Measurements from ENCODE around the gene KCTD16. TPM values are rescaled to one million over a fixed set of nuclear protein-coding genes. Genes with fewer than 3 reads are reported as not detected.

Gene KCTD16
- total RNA-seq, 2 donors from 2014 or later = 3.4 to 4.3 TPM

- H3K9me3 ChIP-seq = no peaks in the 10 kb centered on the region
- intact Hi-C loops (cut with DNase I) = no loop called here
- WGBS, 2 donors = 79 to 83% methylated on average over 3 of the region's 3 CpGs
- no peak overlapping the region for H3K4me3 ChIP-seq
- TF ChIP-seq POLR2A (IDR thresholded peaks at IDR 0.05) (no peak), CTCF (IDR thresholded peaks at IDR 0.05) (no peak)
- ATAC-seq (no peak), DNase-seq (no peak)
- H3K27ac ChIP-seq = no peak overlapping the region
- peaks cover 28% of the 10 kb centered on the region for H3K4me1 ChIP-seq
- no peaks in the 10 kb centered on the region for H3K27me3 ChIP-seq
- H3K36me3 ChIP-seq (replicated peaks in 1 of 2; ENCODE audit: insufficient read depth in 1 of 2, low read depth in 2 of 2) = no peaks in the 10 kb centered on the region
Observed at GRCh38 chr5:144304688-144305087, 134.0 kb downstream of the KCTD16 start.

DNA sequence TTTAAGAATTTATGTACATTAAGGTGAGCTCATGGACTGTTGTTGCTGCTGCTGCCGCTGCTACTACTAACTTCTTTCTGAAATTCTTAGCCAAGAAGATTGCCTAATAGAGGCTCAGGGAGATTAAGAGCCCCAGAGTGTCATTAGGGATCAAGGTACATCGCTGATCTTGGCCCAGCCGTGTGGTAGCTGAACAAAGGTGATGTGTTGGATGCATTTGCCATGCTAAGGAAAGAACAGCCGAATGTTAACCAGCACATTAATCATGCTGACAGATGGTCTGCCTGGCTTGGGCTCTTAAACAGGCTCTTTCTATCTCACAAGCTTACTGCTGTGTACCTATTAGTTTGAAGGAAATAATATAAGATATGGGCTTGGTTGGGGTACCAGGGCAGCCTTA lies 137.1 kb downstream of the KCTD16 start:
- no peak overlapping the region for H3K4me3 ChIP-seq
- H3K4me1 ChIP-seq = peaks cover 49% of the 10 kb centered on the region
- TF ChIP-seq POLR2A (IDR thresholded peaks at IDR 0.05) = no peak
- TF ChIP-seq CTCF (IDR thresholded peaks at IDR 0.05) = no peak
- DNase-seq = peak; percentile 32 to 70 (median 57)
- intact Hi-C loops (cut with DNase I) = no loop called here
- no peaks in the 10 kb centered on the region for H3K36me3 ChIP-seq (replicated peaks in 1 of 2; ENCODE audit: insufficient read depth in 1 of 2, low read depth in 2 of 2)
- 3 to 12% methylated on average over 4 of the region's 4 CpGs for WGBS, 2 donors
- peak; percentile 69 for ATAC-seq
- H3K27ac ChIP-seq = peak overlapping the region in 3 of 4 donors; percentile 24 to 50 (median 48)
- no peaks in the 10 kb centered on the region for H3K27me3 ChIP-seq
- no peaks in the 10 kb centered on the region for H3K9me3 ChIP-seq

DNA sequence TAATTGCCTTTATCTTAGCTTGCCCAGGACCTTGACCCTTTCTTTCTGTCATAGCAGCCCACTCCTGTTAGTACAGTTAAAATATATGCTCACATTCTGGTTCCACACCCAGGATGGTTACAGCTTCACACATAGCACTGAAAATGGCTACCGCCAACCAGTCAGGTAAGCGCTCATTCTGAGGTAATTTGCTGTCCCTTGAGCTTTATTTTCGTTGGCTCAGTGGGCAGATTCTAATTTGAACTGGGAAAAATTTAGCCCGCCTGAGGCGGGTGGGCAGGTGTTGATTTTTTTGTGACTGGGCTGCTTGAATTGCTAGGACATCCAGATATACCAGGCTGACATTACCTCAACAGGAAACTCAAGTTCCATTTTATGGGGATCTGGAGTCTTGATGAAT lies 137.5 kb downstream of the KCTD16 start:
- Histone ChIP-seq H3K9me3 (no peaks in the 10 kb centered on the region), H3K27ac (peak overlapping the region in 3 of 4 donors; percentile 24 to 50 (median 48)), H3K4me1 (peaks cover 45% of the 10 kb centered on the region), H3K36me3 (replicated peaks in 1 of 2; ENCODE audit: insufficient read depth in 1 of 2, low read depth in 2 of 2) (no peaks in the 10 kb centered on the region), H3K27me3 (no peaks in the 10 kb centered on the region), H3K4me3 (no peak overlapping the region)
- 73 to 74% methylated on average over 5 of the region's 5 CpGs for WGBS, 2 donors
- intact Hi-C loops (cut with DNase I) = no loop called here
- DNase-seq (peak in 2 of 4 donors; percentile 8 to 28), ATAC-seq (no peak)
- no peak for TF ChIP-seq CTCF (IDR thresholded peaks at IDR 0.05)
- no peak for TF ChIP-seq POLR2A (IDR thresholded peaks at IDR 0.05)

GRCh38 chr5:144308906-144309670 lies 138.4 kb downstream of the KCTD16 start:
- Histone ChIP-seq H3K4me1 (peaks cover 45% of the 10 kb centered on the region), H3K9me3 (no peaks in the 10 kb centered on the region), H3K27me3 (no peaks in the 10 kb centered on the region), H3K4me3 (no peak overlapping the region), H3K36me3 (replicated peaks in 1 of 2; ENCODE audit: insufficient read depth in 1 of 2, low read depth in 2 of 2) (no peaks in the 10 kb centered on the region), H3K27ac (peak overlapping the region; percentile 33 to 60 (median 51))
- peak; percentile 59 for ATAC-seq
- TF ChIP-seq CTCF (IDR thresholded peaks at IDR 0.05) = no peak
- TF ChIP-seq POLR2A (IDR thresholded peaks at IDR 0.05) = no peak
- WGBS, 2 donors = 22 to 29% methylated on average over 5 of the region's 5 CpGs
- intact Hi-C loops (cut with DNase I) = no loop called here
- DNase-seq = peak in 2 of 4 donors; percentile 28

DNA sequence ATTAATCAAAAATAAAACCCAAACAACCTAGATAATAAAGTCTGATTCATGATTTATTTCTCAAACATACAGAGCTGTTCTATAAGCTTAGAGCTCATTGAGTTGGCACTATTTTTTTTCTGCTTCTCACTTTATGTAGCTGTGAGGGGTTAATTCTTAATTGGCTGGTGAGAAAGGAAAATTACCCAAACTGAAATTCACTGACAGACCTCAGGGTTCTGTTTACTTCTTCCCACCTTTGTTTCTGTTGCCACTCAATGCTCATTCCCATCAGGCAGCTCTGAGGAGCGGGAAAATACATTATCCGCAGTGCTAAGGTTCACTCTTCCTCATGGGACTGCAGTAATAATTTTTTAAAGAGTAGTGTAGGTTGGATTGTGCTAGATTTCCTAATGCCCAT lies 139.9 kb downstream of the KCTD16 start:
- Histone ChIP-seq H3K4me1 (peaks cover 51% of the 10 kb centered on the region), H3K9me3 (no peaks in the 10 kb centered on the region), H3K27ac (peak overlapping the region in 1 of 4 donors; percentile 15), H3K36me3 (replicated peaks in 1 of 2; ENCODE audit: insufficient read depth in 1 of 2, low read depth in 2 of 2) (no peaks in the 10 kb centered on the region), H3K4me3 (no peak overlapping the region), H3K27me3 (no peaks in the 10 kb centered on the region)
- TF ChIP-seq POLR2A (IDR thresholded peaks at IDR 0.05) (no peak), CTCF (IDR thresholded peaks at IDR 0.05) (no peak)
- DNase-seq (no peak), ATAC-seq (no peak)
- intact Hi-C loops (cut with DNase I) = no loop called here
- WGBS, 2 donors = 94 to 100% methylated on average over 2 of the region's 2 CpGs

Measured in body of pancreas (tissue), 4 donors.